Dermis microvascular lymphatic vessel endothelial cell (primary cell): Measurements from ENCODE around the gene GLTPD2. TPM values are rescaled to one million over a fixed set of nuclear protein-coding genes. Genes with fewer than 3 reads are reported as not detected.
A peak's percentile ranks its signal among the peaks of the same experiment; 100 is the strongest.

ENCODE experiments used
- DNase-seq, 2 donors: peaks; one replicate each; pipeline versions ENCODE4 v3.0.0 to v3.0.0-alpha.2; 2010; ENCODE audit warnings: low read depth in 2 of 2
- total RNA-seq: library from RNA; depleted of rRNA; stranded (reverse); fragments of >200 nt; gene quantifications from 2 replicates; pipeline ENCODE4 v1.2.1, GENCODE V29; 2014

GLTPD2 gene
- not detected in 2 replicates for total RNA-seq

GRCh38 chr17:4788807-4789700 lies at the start of gene GLTPD2:
GLTPD2 (plus strand) TSS chr17:4788964; CDS start chr17:4789012, 48 bp downstream.
- no peak for DNase-seq

- DNase-seq, result peak in 1 of 2 donors; percentile 29
Measured at GRCh38 chr17:4739122-4740024, 49.4 kb upstream of the GLTPD2 start, which contains the start of the genes CXCL16 and ZMYND15. CXCL16 (minus strand) TSS chr17:4739928; CDS start chr17:4739339, 589 bp downstream. ZMYND15 (plus strand) TSS chr17:4739833; CDS start chr17:4740549, 716 bp downstream.

GRCh38 chr17:4740025-4740351 lies 48.8 kb upstream of the GLTPD2 start:
- no peak for DNase-seq

- no peak for DNase-seq
Measured at GRCh38 chr17:4740584-4740983, 48.2 kb upstream of the GLTPD2 start.

GRCh38 chr17:4741544-4741943 lies 47.2 kb upstream of the GLTPD2 start:
- DNase-seq, result no peak

- DNase-seq, result no peak
Measured at GRCh38 chr17:4742133-4742532, 46.6 kb upstream of the GLTPD2 start.

- no peak for DNase-seq
Measured at GRCh38 chr17:4742629-4743028, 46.1 kb upstream of the GLTPD2 start.

GRCh38 chr17:4743216-4743615 lies 45.5 kb upstream of the GLTPD2 start:
- no peak for DNase-seq

- DNase-seq, result no peak
Measured at GRCh38 chr17:4743898-4744297, 44.9 kb upstream of the GLTPD2 start.

- no peak for DNase-seq
Measured at GRCh38 chr17:4744999-4745969, 43.5 kb upstream of the GLTPD2 start.

GRCh38 chr17:4747847-4748246 lies 40.9 kb upstream of the GLTPD2 start:
- DNase-seq, result peak; percentile 11 to 58

GRCh38 chr17:4748686-4749085 lies 40.1 kb upstream of the GLTPD2 start:
- no peak for DNase-seq

- DNase-seq, result no peak
Measured at GRCh38 chr17:4750606-4751005, 38.2 kb upstream of the GLTPD2 start.

GRCh38 chr17:4751932-4752331 lies 36.8 kb upstream of the GLTPD2 start:
- no peak for DNase-seq

GRCh38 chr17:4753392-4753791 lies 35.4 kb upstream of the GLTPD2 start:
- no peak for DNase-seq

GRCh38 chr17:4759776-4760236 lies 29.0 kb upstream of the GLTPD2 start:
- DNase-seq, result no peak

GRCh38 chr17:4764595-4764994 lies 24.2 kb upstream of the GLTPD2 start:
- no peak for DNase-seq

GRCh38 chr17:4766201-4766600 lies 22.6 kb upstream of the GLTPD2 start:
- no peak for DNase-seq

- DNase-seq, result no peak
Measured at GRCh38 chr17:4766723-4767122, 22.0 kb upstream of the GLTPD2 start.

GRCh38 chr17:4768298-4768697 lies 20.5 kb upstream of the GLTPD2 start:
- no peak for DNase-seq

- DNase-seq, result no peak
Measured at GRCh38 chr17:4769628-4770027, 19.1 kb upstream of the GLTPD2 start.
